HCT116 (cell line): Measurements from ENCODE around the gene PREP. TPM values are rescaled to one million over a fixed set of nuclear protein-coding genes. Genes with fewer than 3 reads are reported as not detected.

Experiments used
- ATAC-seq: fragments of 200-7000 bp; cut with Tn5 transposase; 2 replicates; pipeline ENCODE4 v1.9.1; 2020; ENCODE audit warnings: mild to moderate bottlenecking, moderate library complexity
- BruUV-seq: library from RNA; stranded (reverse); fragments of 400-500 nt; replicated peaks from 2 replicates; lab custom pipeline; 2021; lab: Mats Ljungman, UMichigan
- CTCF ChIA-PET: fragments of 300-600 bp; sonication (Branson Sonifier 250); formaldehyde crosslinking; loops from one replicate; lab custom pipeline; 2021; ENCODE audit warnings: antibody characterized with exemption; lab: Charles Lee
- POLR2A ChIA-PET: fragments of 300-600, 350-600 bp; sonication (Branson Sonifier 250); formaldehyde crosslinking; loops from one replicate; lab custom pipeline; 2021; ENCODE audit warnings: antibody characterized with exemption; lab: Charles Lee
- RAD21 ChIA-PET, 2 experiments: fragments of 300-600 bp; sonication (Branson Sonifier 250); formaldehyde crosslinking; loops; one replicate each; lab custom pipeline; 2023; ENCODE audit warnings: low total read pairs in 2 of 2; ENCODE audit not compliant: uncharacterized antibody in 2 of 2, unreplicated experiment in 2 of 2, low non-redundant PET in 1 of 2; lab: Charles Lee
- DNase-seq: peaks from one replicate; pipeline ENCODE4 v3.0.0-alpha.2; 2010; ENCODE audit warnings: low read depth, low spot score
- H2AFZ ChIP-seq: fragments of 200-600 bp; shearing (Covaris generic), sonication (generic); 2 replicates; pipeline ENCODE4 v1.6.1; 2017; ENCODE audit warnings: low read depth, mixed run types, mixed read lengths, antibody characterized with exemption, low read length; ENCODE audit not compliant: poor library complexity, severe bottlenecking
- H3K27ac ChIP-seq: 2 replicates; pipeline ENCODE4 v1.5.1; 2012; ENCODE audit warnings: low read depth, low read length
- H3K27me3 ChIP-seq: fragments of 200-600 bp; sonication (generic); 2 replicates; pipeline ENCODE4 v1.6.1; 2016; ENCODE audit warnings: mixed run types, low read length, mixed read lengths; ENCODE audit not compliant: insufficient read depth
- H3K36me3 ChIP-seq, 2 experiments: fragments of 200-500 bp in 1 of 2; fragments of 200-600 bp in 1 of 2; sonication (Bioruptor generic) in 1 of 2; sonication (generic) in 1 of 2; 2 replicates each; pipeline versions ENCODE4 v1.5.1 to v1.6.1; 2014 to 2016; ENCODE audit warnings: low read length in 2 of 2, inconsistent platforms in 1 of 2, mixed read lengths in 1 of 2, mixed run types in 1 of 2; ENCODE audit not compliant: insufficient read depth in 2 of 2, control insufficient read depth in 1 of 2
- H3K4me1 ChIP-seq, 2 experiments: fragments of 200-600 bp in 1 of 2; sonication (generic) in 1 of 2; 2 replicates each; pipeline versions ENCODE4 v1.5.1 to v1.6.1; 2012 to 2017; ENCODE audit warnings: low read length in 2 of 2, inconsistent platforms in 1 of 2, mild to moderate bottlenecking in 1 of 2, mixed read lengths in 1 of 2, mixed run types in 1 of 2, moderate library complexity in 1 of 2; ENCODE audit not compliant: insufficient read depth in 2 of 2, control insufficient read depth in 1 of 2
- H3K4me2 ChIP-seq: fragments of 200-600 bp; sonication (generic); 2 replicates; pipeline ENCODE4 v1.6.1; 2017; ENCODE audit warnings: mixed run types, low read length, mixed read lengths
- H3K4me3 ChIP-seq, 2 experiments: fragments of 200-600 bp in 1 of 2; sonication (generic) in 1 of 2; replicated peaks in 1 of 2; 2 replicates each; pipeline ENCODE4 v1.5.1; 2011 to 2016; ENCODE audit warnings: low read length in 2 of 2, control low read depth in 1 of 2, low read depth in 1 of 2, mild to moderate bottlenecking in 1 of 2, mixed read lengths in 1 of 2, mixed run types in 1 of 2
- H3K79me2 ChIP-seq: fragments of 200-600 bp; sonication (generic); 2 replicates; pipeline ENCODE4 v1.6.1; 2017; ENCODE audit warnings: mild to moderate bottlenecking, mixed run types, low read length, moderate library complexity, mixed read lengths; ENCODE audit not compliant: insufficient read depth
- H3K9ac ChIP-seq: fragments of 200-600 bp; sonication (generic); 2 replicates; pipeline ENCODE4 v1.6.1; 2016; ENCODE audit warnings: low read length, mixed read lengths
- H3K9me2 ChIP-seq: fragments of 200-600 bp; sonication (generic), shearing (Covaris generic); 2 replicates; pipeline ENCODE4 v1.6.1; 2017; ENCODE audit warnings: mixed run types, mild to moderate bottlenecking, moderate library complexity; ENCODE audit not compliant: insufficient read depth
- H3K9me3 ChIP-seq, 2 experiments: fragments of 200-500 bp in 1 of 2; fragments of 200-600 bp in 1 of 2; sonication (Bioruptor generic) in 1 of 2; sonication (generic) in 1 of 2; 2 replicates each; pipeline ENCODE4 v1.6.1; 2014 to 2017; ENCODE audit warnings: low read length in 2 of 2, mixed read lengths in 2 of 2, inconsistent platforms in 1 of 2, low read depth in 1 of 2, mild to moderate bottlenecking in 1 of 2, mixed run types in 1 of 2, moderate library complexity in 1 of 2; ENCODE audit not compliant: control insufficient read depth in 1 of 2, insufficient read depth in 1 of 2
- H4K20me1 ChIP-seq: fragments of 200-600 bp; sonication (generic), shearing (Covaris generic); 2 replicates; pipeline ENCODE4 v1.6.1; 2017; ENCODE audit warnings: mixed run types, mild to moderate bottlenecking, moderate library complexity; ENCODE audit not compliant: insufficient read depth
- CEBPB ChIP-seq: IDR thresholded peaks from 2 replicates; pipeline ENCODE4 v1.6.1; 2012; ENCODE audit warnings: low read depth
- intact Hi-C: fragments of 100-400 bp; cut with micrococcal nuclease; formaldehyde crosslinking; loops from 2 replicates; pipeline ENCODE4 v1.10.0; 2022
- total RNA-seq: library from RNA; stranded (reverse); gene quantifications from one replicate; pipeline ENCODE4 v1.2.1, GENCODE V29; 2021; ENCODE audit not compliant: unreplicated experiment
- TF ChIP-seq, protein P1 (sequence below): IDR thresholded peaks from 2 replicates; pipeline ENCODE4 v1.6.1; 2012; ENCODE audit warnings: low read depth
- TF ChIP-seq, protein P2 (sequence below), 3 experiments: fragments of 200-600 bp in 1 of 3; sonication (generic) in 1 of 3; IDR thresholded peaks in 2 of 3; conservative IDR thresholded peaks in 1 of 3; 2 replicates each; pipeline ENCODE4 v1.5.1; 2012 to 2017; ENCODE audit warnings: low read depth in 2 of 3, low read length in 2 of 3, antibody characterized with exemption in 1 of 3, borderline replicate concordance in 1 of 3, control low read depth in 1 of 3, mild to moderate bottlenecking in 1 of 3, mixed read lengths in 1 of 3, mixed run types in 1 of 3, moderate library complexity in 1 of 3; ENCODE audit not compliant: insufficient read depth in 1 of 3

PREP gene
- total RNA-seq, 1 experiment from 2014 or later, result 53.5 TPM

DNA sequence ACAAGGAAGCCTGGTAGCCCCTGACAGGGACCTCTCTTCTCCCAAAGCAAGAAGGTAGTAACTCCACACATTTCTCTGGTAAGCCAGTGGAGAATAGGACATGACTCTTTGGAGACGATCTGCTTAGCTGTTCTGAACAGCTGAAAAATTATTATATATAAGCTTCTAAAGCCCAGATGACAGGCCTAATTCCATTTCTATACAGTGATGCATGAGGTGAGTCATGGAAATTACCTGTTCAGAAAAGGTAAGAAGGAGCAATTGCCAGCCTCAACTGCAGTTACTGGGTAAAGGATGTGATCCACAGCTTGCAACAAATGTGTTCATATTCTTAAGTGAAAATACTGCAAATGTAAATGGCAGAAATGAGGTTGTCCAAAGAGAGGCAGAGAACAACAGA, 54.0 kb downstream of the PREP start:
- H3K27ac ChIP-seq, result no peak overlapping the region
- no peak for DNase-seq
- no peak for ATAC-seq
- ChIA-PET CTCF (no interaction called here), RAD21 (no interaction called here), POLR2A (no interaction called here)
- no peak overlapping the region for H2AFZ ChIP-seq
- H3K4me1 ChIP-seq, result peaks cover 0 to 4% of the 10 kb centered on the region in 2 experiments; a peak in 1 of 4 replicates
- no peaks in the 10 kb centered on the region for H4K20me1 ChIP-seq
- H3K36me3 ChIP-seq, result peaks cover 8 to 19% of the 10 kb centered on the region in 2 experiments; a peak in 3 of 4 replicates
- H3K4me3 ChIP-seq, result no peak overlapping the region
- BruUV-seq, result no TSS peak
- no peaks in the 10 kb centered on the region for H3K9me3 ChIP-seq
- no peak overlapping the region for H3K9ac ChIP-seq
- intact Hi-C loops, result no loop called here
- TF ChIP-seq CEBPB, result no peak
- TF ChIP-seq, protein P1, sequence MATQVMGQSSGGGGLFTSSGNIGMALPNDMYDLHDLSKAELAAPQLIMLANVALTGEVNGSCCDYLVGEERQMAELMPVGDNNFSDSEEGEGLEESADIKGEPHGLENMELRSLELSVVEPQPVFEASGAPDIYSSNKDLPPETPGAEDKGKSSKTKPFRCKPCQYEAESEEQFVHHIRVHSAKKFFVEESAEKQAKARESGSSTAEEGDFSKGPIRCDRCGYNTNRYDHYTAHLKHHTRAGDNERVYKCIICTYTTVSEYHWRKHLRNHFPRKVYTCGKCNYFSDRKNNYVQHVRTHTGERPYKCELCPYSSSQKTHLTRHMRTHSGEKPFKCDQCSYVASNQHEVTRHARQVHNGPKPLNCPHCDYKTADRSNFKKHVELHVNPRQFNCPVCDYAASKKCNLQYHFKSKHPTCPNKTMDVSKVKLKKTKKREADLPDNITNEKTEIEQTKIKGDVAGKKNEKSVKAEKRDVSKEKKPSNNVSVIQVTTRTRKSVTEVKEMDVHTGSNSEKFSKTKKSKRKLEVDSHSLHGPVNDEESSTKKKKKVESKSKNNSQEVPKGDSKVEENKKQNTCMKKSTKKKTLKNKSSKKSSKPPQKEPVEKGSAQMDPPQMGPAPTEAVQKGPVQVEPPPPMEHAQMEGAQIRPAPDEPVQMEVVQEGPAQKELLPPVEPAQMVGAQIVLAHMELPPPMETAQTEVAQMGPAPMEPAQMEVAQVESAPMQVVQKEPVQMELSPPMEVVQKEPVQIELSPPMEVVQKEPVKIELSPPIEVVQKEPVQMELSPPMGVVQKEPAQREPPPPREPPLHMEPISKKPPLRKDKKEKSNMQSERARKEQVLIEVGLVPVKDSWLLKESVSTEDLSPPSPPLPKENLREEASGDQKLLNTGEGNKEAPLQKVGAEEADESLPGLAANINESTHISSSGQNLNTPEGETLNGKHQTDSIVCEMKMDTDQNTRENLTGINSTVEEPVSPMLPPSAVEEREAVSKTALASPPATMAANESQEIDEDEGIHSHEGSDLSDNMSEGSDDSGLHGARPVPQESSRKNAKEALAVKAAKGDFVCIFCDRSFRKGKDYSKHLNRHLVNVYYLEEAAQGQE, result no peak
- TF ChIP-seq, protein P2, sequence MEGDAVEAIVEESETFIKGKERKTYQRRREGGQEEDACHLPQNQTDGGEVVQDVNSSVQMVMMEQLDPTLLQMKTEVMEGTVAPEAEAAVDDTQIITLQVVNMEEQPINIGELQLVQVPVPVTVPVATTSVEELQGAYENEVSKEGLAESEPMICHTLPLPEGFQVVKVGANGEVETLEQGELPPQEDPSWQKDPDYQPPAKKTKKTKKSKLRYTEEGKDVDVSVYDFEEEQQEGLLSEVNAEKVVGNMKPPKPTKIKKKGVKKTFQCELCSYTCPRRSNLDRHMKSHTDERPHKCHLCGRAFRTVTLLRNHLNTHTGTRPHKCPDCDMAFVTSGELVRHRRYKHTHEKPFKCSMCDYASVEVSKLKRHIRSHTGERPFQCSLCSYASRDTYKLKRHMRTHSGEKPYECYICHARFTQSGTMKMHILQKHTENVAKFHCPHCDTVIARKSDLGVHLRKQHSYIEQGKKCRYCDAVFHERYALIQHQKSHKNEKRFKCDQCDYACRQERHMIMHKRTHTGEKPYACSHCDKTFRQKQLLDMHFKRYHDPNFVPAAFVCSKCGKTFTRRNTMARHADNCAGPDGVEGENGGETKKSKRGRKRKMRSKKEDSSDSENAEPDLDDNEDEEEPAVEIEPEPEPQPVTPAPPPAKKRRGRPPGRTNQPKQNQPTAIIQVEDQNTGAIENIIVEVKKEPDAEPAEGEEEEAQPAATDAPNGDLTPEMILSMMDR (IDR thresholded peaks at IDR 0.05 in 2 of 3, conservative IDR thresholded peaks at IDR 0.05 in 1 of 3; ENCODE audit: borderline replicate concordance in 1 of 3, insufficient read depth in 1 of 3, low read depth in 2 of 3, low read length in 2 of 3), result no peak
- H3K27me3 ChIP-seq, result no peaks in the 10 kb centered on the region
- no peaks in the 10 kb centered on the region for H3K79me2 ChIP-seq
- H3K4me2 ChIP-seq, result no peak overlapping the region
- no peaks in the 10 kb centered on the region for H3K9me2 ChIP-seq
